PFSK-1 (cell line): ENCODE data around the gene CACNB2.

Source experiments
- FOXP2 ChIP-seq: optimal IDR thresholded peaks from 2 replicates; pipeline ENCODE3; 2011; ENCODE audit warnings: borderline replicate concordance, control low read depth, inconsistent platforms; ENCODE audit not compliant: insufficient read depth; ENCODE audit errors: extremely low read length, extremely low read depth
- POLR2AphosphoS5 ChIP-seq: IDR thresholded peaks from 2 replicates; pipeline ENCODE4 v1.6.1; 2012; ENCODE audit warnings: low read depth, mild to moderate bottlenecking, control low read depth, low read length, moderate library complexity
- REST ChIP-seq, 2 experiments: IDR thresholded peaks; 2 replicates each; pipeline versions ENCODE4 v1.6.1 to v1.8.0; 2011 to 2012; ENCODE audit warnings: low read depth in 2 of 2, low read length in 2 of 2, control low read depth in 1 of 2, inconsistent platforms in 1 of 2, mild to moderate bottlenecking in 1 of 2, moderate library complexity in 1 of 2; ENCODE audit not compliant: insufficient read depth in 1 of 2
- SIN3A ChIP-seq: IDR thresholded peaks from 2 replicates; pipeline ENCODE4 v1.6.1; 2012; ENCODE audit warnings: mild to moderate bottlenecking, low read length, moderate library complexity, borderline replicate concordance; ENCODE audit not compliant: insufficient read depth
- TAF1 ChIP-seq: IDR thresholded peaks from 2 replicates; pipeline ENCODE4 v1.6.1; 2012; ENCODE audit warnings: low read length, control low read depth, borderline replicate concordance; ENCODE audit not compliant: insufficient read depth

Gene CACNB2

GRCh38 chr10:18205098-18205834, 65.0 kb downstream of the CACNB2 start:
- TF ChIP-seq SIN3A (no peak), TAF1 (no peak), FOXP2 (no peak), POLR2AphosphoS5 (no peak), REST (IDR thresholded peaks at IDR 0.05; ENCODE audit: insufficient read depth in 1 of 2, low read depth in 2 of 2, low read length in 2 of 2) (no peak)

DNA sequence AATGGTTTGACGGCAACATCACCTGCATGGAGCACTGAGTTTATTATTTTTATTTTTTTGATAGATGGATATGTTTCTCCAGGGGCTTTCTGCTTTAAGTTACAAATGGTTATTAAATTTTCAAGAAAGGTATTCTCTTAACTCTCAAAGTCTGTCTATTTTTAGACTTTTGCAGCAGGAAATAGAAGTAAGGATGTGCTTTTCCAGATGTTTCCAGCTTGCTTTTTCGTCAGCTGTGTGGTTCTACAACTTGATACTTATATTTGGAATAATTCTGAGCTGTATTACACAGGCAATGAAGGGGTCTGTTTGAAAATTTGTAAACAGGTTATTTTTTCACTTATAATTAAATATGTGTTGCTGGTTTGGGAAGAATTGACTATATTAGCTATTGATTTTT, 69.0 kb downstream of the CACNB2 start:
- TF ChIP-seq TAF1, result no peak
- TF ChIP-seq POLR2AphosphoS5, result no peak
- no peak for TF ChIP-seq REST (IDR thresholded peaks at IDR 0.05; ENCODE audit: insufficient read depth in 1 of 2, low read depth in 2 of 2, low read length in 2 of 2)
- no peak for TF ChIP-seq SIN3A
- TF ChIP-seq FOXP2, result no peak

- TF ChIP-seq SIN3A (no peak), POLR2AphosphoS5 (no peak), TAF1 (no peak), FOXP2 (no peak)
These were observed 70.5 kb downstream of the CACNB2 start for GRCh38 chr10:18210711-18211110.

- no peak for TF ChIP-seq TAF1
- TF ChIP-seq POLR2AphosphoS5, result no peak
- TF ChIP-seq SIN3A, result no peak
- TF ChIP-seq REST (IDR thresholded peaks at IDR 0.05; ENCODE audit: insufficient read depth in 1 of 2, low read depth in 2 of 2, low read length in 2 of 2), result no peak
- no peak for TF ChIP-seq FOXP2
These were observed 71.6 kb downstream of the CACNB2 start for GRCh38 chr10:18211862-18212261.

DNA sequence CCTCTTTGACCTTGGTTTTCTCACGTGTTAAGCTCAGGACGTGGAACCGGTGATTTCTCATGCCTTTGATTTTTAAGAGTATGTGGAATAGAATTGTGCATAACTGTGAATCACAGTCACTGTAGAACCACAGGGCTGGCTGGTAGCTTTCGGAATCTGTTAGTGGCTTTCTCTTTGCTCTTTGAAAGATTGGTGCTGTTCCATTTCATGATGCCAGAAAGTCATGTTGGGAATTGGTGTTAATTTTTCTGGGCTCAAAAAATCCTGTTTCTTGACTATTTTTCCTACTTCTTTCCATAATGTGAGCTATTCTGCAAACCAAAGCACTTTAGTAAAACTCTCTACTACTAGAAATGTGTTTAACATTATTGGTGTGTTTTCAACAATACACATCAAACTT, 73.0 kb downstream of the CACNB2 start:
- TF ChIP-seq FOXP2 (no peak), POLR2AphosphoS5 (no peak), TAF1 (no peak), SIN3A (no peak), REST (IDR thresholded peaks at IDR 0.05; ENCODE audit: insufficient read depth in 1 of 2, low read depth in 2 of 2, low read length in 2 of 2) (no peak)
